Endothelial cell of umbilical vein (primary cell): ENCODE results near the gene LAMB1. TPM values are rescaled to one million over a fixed set of nuclear protein-coding genes. Genes with fewer than 3 reads are reported as not detected.
A peak's percentile ranks its signal among the peaks of the same experiment; 100 is the strongest.

Source experiments
- BruUV-seq: library from RNA; stranded (reverse); fragments of 400-500 nt; replicated peaks from 2 replicates; lab custom pipeline; 2021; lab: Mats Ljungman, UMichigan
- CTCF ChIA-PET: fragments of 300-600, 350-600 bp; sonication (Branson Sonifier 250); formaldehyde crosslinking; loops from one replicate; lab custom pipeline; 2021; ENCODE audit warnings: antibody characterized with exemption, inconsistent platforms; lab: Charles Lee
- POLR2A ChIA-PET: fragments of 300-600, 350-600 bp; sonication (Branson Sonifier 250); formaldehyde crosslinking; loops from one replicate; lab custom pipeline; 2021; ENCODE audit warnings: antibody characterized with exemption, inconsistent platforms; lab: Charles Lee
- DNase-seq: peaks from one replicate; pipeline ENCODE4 v3.0.0-alpha.2; 2011; ENCODE audit warnings: low read depth, low spot score
- FAIRE-seq: peaks from 2 replicates; lab custom pipeline; 2011; peaks lifted over from hg19 to GRCh38; lab: Jason Lieb, UNC
- H2AFZ ChIP-seq: 2 replicates; pipeline ENCODE4 v1.6.0; 2012; ENCODE audit warnings: low read depth, low read length, control low read depth, inconsistent platforms
- H3K27ac ChIP-seq: 2 replicates; pipeline ENCODE4 v1.5.1; 2011; ENCODE audit warnings: low read depth, mild to moderate bottlenecking, control low read depth, low read length, moderate library complexity; ENCODE audit not compliant: insufficient read depth
- H3K27me3 ChIP-seq, 2 experiments: 2 replicates each; pipeline versions ENCODE4 v1.6.0 to v1.6.1; 2011; ENCODE audit warnings: low read length in 2 of 2, mixed read lengths in 1 of 2; ENCODE audit not compliant: control insufficient read depth in 2 of 2, insufficient read depth in 2 of 2
- H3K36me3 ChIP-seq, 2 experiments: 2 replicates in 1 of 2; 3 replicates in 1 of 2; pipeline ENCODE4 v1.5.1; 2011; ENCODE audit warnings: low read length in 2 of 2, mild to moderate bottlenecking in 1 of 2, moderate library complexity in 1 of 2; ENCODE audit not compliant: control insufficient read depth in 2 of 2, insufficient read depth in 2 of 2; ENCODE audit errors: extremely low read depth in 1 of 2
- H3K4me1 ChIP-seq: 3 replicates; pipeline ENCODE4 v1.5.1; 2011; ENCODE audit warnings: mild to moderate bottlenecking, low read length; ENCODE audit not compliant: control insufficient read depth, insufficient read depth; ENCODE audit errors: extremely low read depth
- H3K4me2 ChIP-seq: 2 replicates; pipeline ENCODE4 v1.6.1; 2011; ENCODE audit warnings: low read length, control low read depth, mixed read lengths; ENCODE audit not compliant: insufficient read depth
- H3K4me3 ChIP-seq, 3 experiments: fragments of 200-600 bp in 1 of 3; sonication (generic), shearing (Covaris generic) in 1 of 3; replicated peaks in 1 of 3; 2 replicates each; pipeline ENCODE4 v1.5.1; 2011 to 2016; ENCODE audit warnings: control low read depth in 3 of 3, low read length in 3 of 3, mild to moderate bottlenecking in 2 of 3, inconsistent platforms in 1 of 3, low read depth in 1 of 3, moderate library complexity in 1 of 3; ENCODE audit not compliant: insufficient read depth in 1 of 3
- H3K79me2 ChIP-seq: 2 replicates; pipeline ENCODE4 v1.6.0; 2012; ENCODE audit warnings: low read length, inconsistent platforms; ENCODE audit not compliant: control insufficient read depth, insufficient read depth
- H3K9ac ChIP-seq: replicated peaks from 2 replicates; pipeline ENCODE3; 2011; ENCODE audit warnings: low read length, control low read depth; ENCODE audit not compliant: insufficient read depth; ENCODE audit errors: extremely low read depth
- H3K9me1 ChIP-seq: replicated peaks from 3 replicates; pipeline ENCODE4 v1.6.0; 2011; ENCODE audit warnings: mild to moderate bottlenecking, low read length; ENCODE audit not compliant: control insufficient read depth, insufficient read depth; ENCODE audit errors: extremely low read depth
- H3K9me3 ChIP-seq: replicated peaks from 2 replicates; pipeline ENCODE4 v1.5.1; 2012; ENCODE audit warnings: low read length, inconsistent platforms; ENCODE audit not compliant: control insufficient read depth, insufficient read depth
- H4K20me1 ChIP-seq: replicated peaks from 2 replicates; pipeline ENCODE3; 2011; ENCODE audit warnings: mild to moderate bottlenecking, low read length; ENCODE audit not compliant: control insufficient read depth, insufficient read depth; ENCODE audit errors: extremely low read depth
- EZH2 ChIP-seq: IDR thresholded peaks from 2 replicates; pipeline ENCODE4 v1.6.1; 2012; ENCODE audit warnings: borderline replicate concordance, low read depth, mild to moderate bottlenecking, moderate library complexity, low read length, inconsistent platforms; ENCODE audit not compliant: severe bottlenecking
- FOS ChIP-seq: IDR thresholded peaks from 2 replicates; pipeline ENCODE4 v1.6.1; 2011; ENCODE audit warnings: mild to moderate bottlenecking, low read length, moderate library complexity, borderline replicate concordance; ENCODE audit not compliant: insufficient read depth
- GATA2 ChIP-seq: IDR thresholded peaks from 2 replicates; pipeline ENCODE4 v1.7.0; 2011; ENCODE audit warnings: low read depth, mild to moderate bottlenecking, moderate library complexity, mixed read lengths, low read length; ENCODE audit not compliant: insufficient read length, insufficient read depth
- JUN ChIP-seq: IDR thresholded peaks from 2 replicates; pipeline ENCODE4 v1.6.1; 2011; ENCODE audit warnings: borderline replicate concordance, low read depth; ENCODE audit not compliant: insufficient read length, insufficient read depth
- MAX ChIP-seq: IDR thresholded peaks from 2 replicates; pipeline ENCODE4 v1.6.1; 2011; ENCODE audit not compliant: insufficient read depth, insufficient read length
- MYC ChIP-seq: IDR thresholded peaks from one replicate; pipeline ENCODE4 v1.6.1; 2011; ENCODE audit warnings: mild to moderate bottlenecking, low read depth, low read length
- POLR2A ChIP-seq: IDR thresholded peaks from 2 replicates; pipeline ENCODE4 v1.6.1; 2012; ENCODE audit warnings: low read depth, mild to moderate bottlenecking, control low read depth, low read length
- POLR2AphosphoS5 ChIP-seq: IDR thresholded peaks from 2 replicates; pipeline ENCODE4 v1.6.1; 2012; ENCODE audit warnings: low read depth, mild to moderate bottlenecking, control low read depth, low read length, moderate library complexity; ENCODE audit not compliant: insufficient read depth
- dilution Hi-C: fragments of 300-500 bp; cut with MboI; formaldehyde crosslinking; loops from one replicate; pipeline ENCODE4 v1.15.0; 2019; ENCODE audit warnings: low sequenced_read_pairs; ENCODE audit not compliant: extremely low pct_ligation_motif_present
- intact Hi-C: fragments of 100-400 bp; cut with micrococcal nuclease; formaldehyde crosslinking; loops from one replicate; pipeline ENCODE4 v1.10.0; 2022
- polyA plus RNA-seq, 4 experiments: library from polyadenylated mRNA; depleted of rRNA in 3 of 4; stranded (reverse) in 3 of 4; unstranded in 1 of 4; fragments of >200 nt; gene quantifications; 2 replicates each; pipeline versions ENCODE4 v1.2.1 to v1.2.3, GENCODE V29; 2011 to 2012; ENCODE audit warnings: missing spikeins in 1 of 4
- total RNA-seq: library from RNA; stranded (reverse); gene quantifications from 2 replicates; pipeline ENCODE4 v1.2.3, GENCODE V29; 2021
- TF ChIP-seq, protein P1 (sequence below), 2 donors: IDR thresholded peaks; 1 replicate in 1 of 2; 2 replicates in 1 of 2; pipeline ENCODE4 v1.5.1; 2011; ENCODE audit warnings: low read length in 2 of 2, mild to moderate bottlenecking in 2 of 2, moderate library complexity in 2 of 2, control low read depth in 1 of 2, inconsistent platforms in 1 of 2, low read depth in 1 of 2; ENCODE audit not compliant: insufficient read depth in 1 of 2; ENCODE audit errors: extremely low read depth in 1 of 2

The LAMB1 gene
- total and polyA plus RNA-seq, 2 donors (not counting 3 experiments of a cell fraction or from before 2014, with no cell fraction given): 588 to 703 TPM

- FAIRE-seq (no peak), DNase-seq (peak; percentile 28)
- Histone ChIP-seq H4K20me1 (peaks cover 2% of the 10 kb centered on the region), H3K27ac (peak overlapping the region; percentile 18), H3K4me3 (no peak overlapping the region), H3K9ac (no peak overlapping the region), H3K79me2 (peaks cover 80% of the 10 kb centered on the region), H3K9me3 (no peaks in the 10 kb centered on the region), H3K4me2 (no peak overlapping the region), H3K9me1 (no peaks in the 10 kb centered on the region), H3K27me3 (no peaks in the 10 kb centered on the region), H3K4me1 (peaks cover 57% of the 10 kb centered on the region), H3K36me3 (peaks cover 48 to 60% of the 10 kb centered on the region in 2 experiments), H2AFZ (no peak overlapping the region)
- dilution Hi-C loops: no loop called here
- intact Hi-C loops: no loop called here
- CTCF ChIA-PET: interaction anchor here (1.1 to 3.3 kb wide), 4 partner anchors 38 to 174 kb away, joined by 3 to 19 read pairs (median 4); no protein-coding TSS in a partner anchor
- no TSS peak for BruUV-seq
- TF ChIP-seq POLR2A (no peak), POLR2AphosphoS5 (no peak), EZH2 (no peak), MAX (no peak), JUN (no peak), FOS (no peak), GATA2 (no peak), MYC (no peak)
- TF ChIP-seq, protein P1, sequence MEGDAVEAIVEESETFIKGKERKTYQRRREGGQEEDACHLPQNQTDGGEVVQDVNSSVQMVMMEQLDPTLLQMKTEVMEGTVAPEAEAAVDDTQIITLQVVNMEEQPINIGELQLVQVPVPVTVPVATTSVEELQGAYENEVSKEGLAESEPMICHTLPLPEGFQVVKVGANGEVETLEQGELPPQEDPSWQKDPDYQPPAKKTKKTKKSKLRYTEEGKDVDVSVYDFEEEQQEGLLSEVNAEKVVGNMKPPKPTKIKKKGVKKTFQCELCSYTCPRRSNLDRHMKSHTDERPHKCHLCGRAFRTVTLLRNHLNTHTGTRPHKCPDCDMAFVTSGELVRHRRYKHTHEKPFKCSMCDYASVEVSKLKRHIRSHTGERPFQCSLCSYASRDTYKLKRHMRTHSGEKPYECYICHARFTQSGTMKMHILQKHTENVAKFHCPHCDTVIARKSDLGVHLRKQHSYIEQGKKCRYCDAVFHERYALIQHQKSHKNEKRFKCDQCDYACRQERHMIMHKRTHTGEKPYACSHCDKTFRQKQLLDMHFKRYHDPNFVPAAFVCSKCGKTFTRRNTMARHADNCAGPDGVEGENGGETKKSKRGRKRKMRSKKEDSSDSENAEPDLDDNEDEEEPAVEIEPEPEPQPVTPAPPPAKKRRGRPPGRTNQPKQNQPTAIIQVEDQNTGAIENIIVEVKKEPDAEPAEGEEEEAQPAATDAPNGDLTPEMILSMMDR (IDR thresholded peaks at IDR 0.05; ENCODE audit: extremely low read depth in 1 of 2, insufficient read depth in 1 of 2, low read depth in 1 of 2, low read length in 2 of 2): no peak
- POLR2A ChIA-PET: no interaction called here
Observed at GRCh38 chr7:107971613-107972012, 31.3 kb downstream of the LAMB1 start.
